ENCODE data around the gene NOL9. TPM values are rescaled to one million over a fixed set of nuclear protein-coding genes. Genes with fewer than 3 reads are reported as not detected.

Gene NOL9
- total and polyA plus RNA-seq, 9 of the 15 experiments (the other 6 are each of a cell fraction or from before 2014, with no cell fraction given), result 5.6 to 76.5 (median 47.3) TPM

DNA sequence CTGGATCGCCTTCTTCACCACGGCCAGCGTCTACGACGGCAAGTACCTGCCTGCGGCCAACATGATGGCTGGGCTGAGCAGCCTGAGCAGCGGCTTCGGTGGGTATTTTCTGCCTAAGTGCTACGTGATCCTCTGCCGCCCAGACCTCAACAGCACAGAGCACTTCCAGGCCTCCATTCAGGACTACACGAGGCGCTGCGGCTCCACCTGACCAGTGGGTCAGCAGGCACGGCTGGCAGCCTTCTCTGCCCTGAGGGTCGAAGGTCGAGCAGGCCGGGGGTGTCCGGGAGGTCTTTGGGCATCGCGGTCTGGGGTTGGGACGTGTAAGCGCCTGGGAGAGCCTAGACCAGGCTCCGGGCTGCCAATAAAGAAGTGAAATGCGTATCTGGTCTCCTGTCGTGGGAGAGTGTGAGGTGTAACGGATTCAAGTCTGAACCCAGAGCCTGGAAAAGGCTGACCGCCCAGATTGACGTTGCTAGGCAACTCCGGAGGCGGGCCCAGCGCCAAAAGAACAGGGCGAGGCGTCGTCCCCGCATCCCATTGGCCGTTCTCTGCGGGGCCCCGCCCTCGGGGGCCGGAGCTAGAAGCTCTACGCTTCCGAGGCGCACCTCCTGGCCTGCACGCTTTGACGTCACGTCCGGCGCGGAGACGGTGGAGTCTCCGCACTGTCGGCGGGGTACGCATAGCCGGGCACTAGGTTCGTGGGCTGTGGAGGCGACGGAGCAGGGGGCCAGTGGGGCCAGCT, 25.2 kb upstream of the NOL9 start, which contains the start of gene ZBTB48 (continued):
- TF ChIP-seq MEF2D (tag; conservative IDR thresholded peaks at IDR 0.05; ENCODE audit: low read depth) (no peak), HDAC6 (IDR thresholded peaks at IDR 0.05; ENCODE audit: low read depth, low read length) (no peak), CHD1 (IDR thresholded peaks at IDR 0.05; ENCODE audit: low read length) (no peak), NR2C1 (IDR thresholded peaks at IDR 0.05) (no peak; the same call in none of the 2 replicates), NR2C1 (tag; IDR thresholded peaks at IDR 0.05) (peak; percentile 73; the same call in 1 of the 2 replicates), LCOR (CRISPR knock-in tag; IDR thresholded peaks at IDR 0.05) (no peak), ZNF766 (CRISPR knock-in tag; conservative IDR thresholded peaks at IDR 0.05) (no peak), ILF3 (IDR thresholded peaks at IDR 0.05; ENCODE audit: borderline replicate concordance) (no peak), NFATC3 (IDR thresholded peaks at IDR 0.05) (no peak)
- TF ChIP-seq, protein P1, sequence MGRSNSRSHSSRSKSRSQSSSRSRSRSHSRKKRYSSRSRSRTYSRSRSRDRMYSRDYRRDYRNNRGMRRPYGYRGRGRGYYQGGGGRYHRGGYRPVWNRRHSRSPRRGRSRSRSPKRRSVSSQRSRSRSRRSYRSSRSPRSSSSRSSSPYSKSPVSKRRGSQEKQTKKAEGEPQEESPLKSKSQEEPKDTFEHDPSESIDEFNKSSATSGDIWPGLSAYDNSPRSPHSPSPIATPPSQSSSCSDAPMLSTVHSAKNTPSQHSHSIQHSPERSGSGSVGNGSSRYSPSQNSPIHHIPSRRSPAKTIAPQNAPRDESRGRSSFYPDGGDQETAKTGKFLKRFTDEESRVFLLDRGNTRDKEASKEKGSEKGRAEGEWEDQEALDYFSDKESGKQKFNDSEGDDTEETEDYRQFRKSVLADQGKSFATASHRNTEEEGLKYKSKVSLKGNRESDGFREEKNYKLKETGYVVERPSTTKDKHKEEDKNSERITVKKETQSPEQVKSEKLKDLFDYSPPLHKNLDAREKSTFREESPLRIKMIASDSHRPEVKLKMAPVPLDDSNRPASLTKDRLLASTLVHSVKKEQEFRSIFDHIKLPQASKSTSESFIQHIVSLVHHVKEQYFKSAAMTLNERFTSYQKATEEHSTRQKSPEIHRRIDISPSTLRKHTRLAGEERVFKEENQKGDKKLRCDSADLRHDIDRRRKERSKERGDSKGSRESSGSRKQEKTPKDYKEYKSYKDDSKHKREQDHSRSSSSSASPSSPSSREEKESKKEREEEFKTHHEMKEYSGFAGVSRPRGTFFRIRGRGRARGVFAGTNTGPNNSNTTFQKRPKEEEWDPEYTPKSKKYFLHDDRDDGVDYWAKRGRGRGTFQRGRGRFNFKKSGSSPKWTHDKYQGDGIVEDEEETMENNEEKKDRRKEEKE (IDR thresholded peaks at IDR 0.05; ENCODE audit: borderline replicate concordance in 1 of 2, control insufficient read depth in 1 of 2, low read depth in 2 of 2, low read length in 1 of 2), result no peak
- TF ChIP-seq, protein P2, sequence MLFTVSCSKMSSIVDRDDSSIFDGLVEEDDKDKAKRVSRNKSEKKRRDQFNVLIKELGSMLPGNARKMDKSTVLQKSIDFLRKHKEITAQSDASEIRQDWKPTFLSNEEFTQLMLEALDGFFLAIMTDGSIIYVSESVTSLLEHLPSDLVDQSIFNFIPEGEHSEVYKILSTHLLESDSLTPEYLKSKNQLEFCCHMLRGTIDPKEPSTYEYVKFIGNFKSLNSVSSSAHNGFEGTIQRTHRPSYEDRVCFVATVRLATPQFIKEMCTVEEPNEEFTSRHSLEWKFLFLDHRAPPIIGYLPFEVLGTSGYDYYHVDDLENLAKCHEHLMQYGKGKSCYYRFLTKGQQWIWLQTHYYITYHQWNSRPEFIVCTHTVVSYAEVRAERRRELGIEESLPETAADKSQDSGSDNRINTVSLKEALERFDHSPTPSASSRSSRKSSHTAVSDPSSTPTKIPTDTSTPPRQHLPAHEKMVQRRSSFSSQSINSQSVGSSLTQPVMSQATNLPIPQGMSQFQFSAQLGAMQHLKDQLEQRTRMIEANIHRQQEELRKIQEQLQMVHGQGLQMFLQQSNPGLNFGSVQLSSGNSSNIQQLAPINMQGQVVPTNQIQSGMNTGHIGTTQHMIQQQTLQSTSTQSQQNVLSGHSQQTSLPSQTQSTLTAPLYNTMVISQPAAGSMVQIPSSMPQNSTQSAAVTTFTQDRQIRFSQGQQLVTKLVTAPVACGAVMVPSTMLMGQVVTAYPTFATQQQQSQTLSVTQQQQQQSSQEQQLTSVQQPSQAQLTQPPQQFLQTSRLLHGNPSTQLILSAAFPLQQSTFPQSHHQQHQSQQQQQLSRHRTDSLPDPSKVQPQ (CRISPR knock-in tag; IDR thresholded peaks at IDR 0.05; ENCODE audit: borderline replicate concordance), result no peak
- TF ChIP-seq, protein P3, sequence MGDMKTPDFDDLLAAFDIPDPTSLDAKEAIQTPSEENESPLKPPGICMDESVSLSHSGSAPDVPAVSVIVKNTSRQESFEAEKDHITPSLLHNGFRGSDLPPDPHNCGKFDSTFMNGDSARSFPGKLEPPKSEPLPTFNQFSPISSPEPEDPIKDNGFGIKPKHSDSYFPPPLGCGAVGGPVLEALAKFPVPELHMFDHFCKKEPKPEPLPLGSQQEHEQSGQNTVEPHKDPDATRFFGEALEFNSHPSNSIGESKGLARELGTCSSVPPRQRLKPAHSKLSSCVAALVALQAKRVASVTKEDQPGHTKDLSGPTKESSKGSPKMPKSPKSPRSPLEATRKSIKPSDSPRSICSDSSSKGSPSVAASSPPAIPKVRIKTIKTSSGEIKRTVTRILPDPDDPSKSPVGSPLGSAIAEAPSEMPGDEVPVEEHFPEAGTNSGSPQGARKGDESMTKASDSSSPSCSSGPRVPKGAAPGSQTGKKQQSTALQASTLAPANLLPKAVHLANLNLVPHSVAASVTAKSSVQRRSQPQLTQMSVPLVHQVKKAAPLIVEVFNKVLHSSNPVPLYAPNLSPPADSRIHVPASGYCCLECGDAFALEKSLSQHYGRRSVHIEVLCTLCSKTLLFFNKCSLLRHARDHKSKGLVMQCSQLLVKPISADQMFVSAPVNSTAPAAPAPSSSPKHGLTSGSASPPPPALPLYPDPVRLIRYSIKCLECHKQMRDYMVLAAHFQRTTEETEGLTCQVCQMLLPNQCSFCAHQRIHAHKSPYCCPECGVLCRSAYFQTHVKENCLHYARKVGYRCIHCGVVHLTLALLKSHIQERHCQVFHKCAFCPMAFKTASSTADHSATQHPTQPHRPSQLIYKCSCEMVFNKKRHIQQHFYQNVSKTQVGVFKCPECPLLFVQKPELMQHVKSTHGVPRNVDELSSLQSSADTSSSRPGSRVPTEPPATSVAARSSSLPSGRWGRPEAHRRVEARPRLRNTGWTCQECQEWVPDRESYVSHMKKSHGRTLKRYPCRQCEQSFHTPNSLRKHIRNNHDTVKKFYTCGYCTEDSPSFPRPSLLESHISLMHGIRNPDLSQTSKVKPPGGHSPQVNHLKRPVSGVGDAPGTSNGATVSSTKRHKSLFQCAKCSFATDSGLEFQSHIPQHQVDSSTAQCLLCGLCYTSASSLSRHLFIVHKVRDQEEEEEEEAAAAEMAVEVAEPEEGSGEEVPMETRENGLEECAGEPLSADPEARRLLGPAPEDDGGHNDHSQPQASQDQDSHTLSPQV (IDR thresholded peaks at IDR 0.05), result no peak
- TF ChIP-seq, protein P4, sequence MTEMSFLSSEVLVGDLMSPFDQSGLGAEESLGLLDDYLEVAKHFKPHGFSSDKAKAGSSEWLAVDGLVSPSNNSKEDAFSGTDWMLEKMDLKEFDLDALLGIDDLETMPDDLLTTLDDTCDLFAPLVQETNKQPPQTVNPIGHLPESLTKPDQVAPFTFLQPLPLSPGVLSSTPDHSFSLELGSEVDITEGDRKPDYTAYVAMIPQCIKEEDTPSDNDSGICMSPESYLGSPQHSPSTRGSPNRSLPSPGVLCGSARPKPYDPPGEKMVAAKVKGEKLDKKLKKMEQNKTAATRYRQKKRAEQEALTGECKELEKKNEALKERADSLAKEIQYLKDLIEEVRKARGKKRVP (CRISPR knock-in tag; IDR thresholded peaks at IDR 0.05), result no peak
- TF ChIP-seq, protein P5, sequence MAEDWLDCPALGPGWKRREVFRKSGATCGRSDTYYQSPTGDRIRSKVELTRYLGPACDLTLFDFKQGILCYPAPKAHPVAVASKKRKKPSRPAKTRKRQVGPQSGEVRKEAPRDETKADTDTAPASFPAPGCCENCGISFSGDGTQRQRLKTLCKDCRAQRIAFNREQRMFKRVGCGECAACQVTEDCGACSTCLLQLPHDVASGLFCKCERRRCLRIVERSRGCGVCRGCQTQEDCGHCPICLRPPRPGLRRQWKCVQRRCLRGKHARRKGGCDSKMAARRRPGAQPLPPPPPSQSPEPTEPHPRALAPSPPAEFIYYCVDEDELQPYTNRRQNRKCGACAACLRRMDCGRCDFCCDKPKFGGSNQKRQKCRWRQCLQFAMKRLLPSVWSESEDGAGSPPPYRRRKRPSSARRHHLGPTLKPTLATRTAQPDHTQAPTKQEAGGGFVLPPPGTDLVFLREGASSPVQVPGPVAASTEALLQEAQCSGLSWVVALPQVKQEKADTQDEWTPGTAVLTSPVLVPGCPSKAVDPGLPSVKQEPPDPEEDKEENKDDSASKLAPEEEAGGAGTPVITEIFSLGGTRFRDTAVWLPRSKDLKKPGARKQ (CRISPR knock-in tag; IDR thresholded peaks at IDR 0.05), result no peak
